GM12874 (cell line): ENCODE measurements around the gene MSH3.

Source experiments
- TF ChIP-seq, protein P1 (sequence below): IDR thresholded peaks from 2 replicates; pipeline ENCODE4 v1.5.1; 2011; ENCODE audit warnings: low read depth, mild to moderate bottlenecking, control low read depth, low read length, moderate library complexity; ENCODE audit not compliant: insufficient read depth

Gene MSH3

DNA sequence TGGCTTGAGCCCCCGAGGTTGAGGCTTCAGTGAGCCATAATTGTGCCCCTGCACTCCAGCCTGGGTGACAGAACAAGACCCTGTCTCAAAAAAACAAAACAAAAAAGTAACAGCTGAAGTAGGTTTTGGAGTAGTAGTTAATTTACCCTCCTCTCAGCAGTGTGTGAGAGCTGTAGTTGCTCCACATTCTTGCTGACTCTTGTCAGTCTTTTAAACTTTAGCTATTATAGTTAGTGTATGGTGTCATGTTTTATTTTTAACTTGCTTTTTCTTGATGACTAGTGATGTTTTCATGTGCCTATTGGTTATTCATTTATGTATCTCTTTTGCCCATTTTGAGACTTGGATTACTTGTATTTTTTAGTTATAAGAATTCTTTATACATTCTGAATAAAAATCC, 53.2 kb downstream of the MSH3 start:
- TF ChIP-seq, protein P1, sequence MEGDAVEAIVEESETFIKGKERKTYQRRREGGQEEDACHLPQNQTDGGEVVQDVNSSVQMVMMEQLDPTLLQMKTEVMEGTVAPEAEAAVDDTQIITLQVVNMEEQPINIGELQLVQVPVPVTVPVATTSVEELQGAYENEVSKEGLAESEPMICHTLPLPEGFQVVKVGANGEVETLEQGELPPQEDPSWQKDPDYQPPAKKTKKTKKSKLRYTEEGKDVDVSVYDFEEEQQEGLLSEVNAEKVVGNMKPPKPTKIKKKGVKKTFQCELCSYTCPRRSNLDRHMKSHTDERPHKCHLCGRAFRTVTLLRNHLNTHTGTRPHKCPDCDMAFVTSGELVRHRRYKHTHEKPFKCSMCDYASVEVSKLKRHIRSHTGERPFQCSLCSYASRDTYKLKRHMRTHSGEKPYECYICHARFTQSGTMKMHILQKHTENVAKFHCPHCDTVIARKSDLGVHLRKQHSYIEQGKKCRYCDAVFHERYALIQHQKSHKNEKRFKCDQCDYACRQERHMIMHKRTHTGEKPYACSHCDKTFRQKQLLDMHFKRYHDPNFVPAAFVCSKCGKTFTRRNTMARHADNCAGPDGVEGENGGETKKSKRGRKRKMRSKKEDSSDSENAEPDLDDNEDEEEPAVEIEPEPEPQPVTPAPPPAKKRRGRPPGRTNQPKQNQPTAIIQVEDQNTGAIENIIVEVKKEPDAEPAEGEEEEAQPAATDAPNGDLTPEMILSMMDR, result no peak

DNA sequence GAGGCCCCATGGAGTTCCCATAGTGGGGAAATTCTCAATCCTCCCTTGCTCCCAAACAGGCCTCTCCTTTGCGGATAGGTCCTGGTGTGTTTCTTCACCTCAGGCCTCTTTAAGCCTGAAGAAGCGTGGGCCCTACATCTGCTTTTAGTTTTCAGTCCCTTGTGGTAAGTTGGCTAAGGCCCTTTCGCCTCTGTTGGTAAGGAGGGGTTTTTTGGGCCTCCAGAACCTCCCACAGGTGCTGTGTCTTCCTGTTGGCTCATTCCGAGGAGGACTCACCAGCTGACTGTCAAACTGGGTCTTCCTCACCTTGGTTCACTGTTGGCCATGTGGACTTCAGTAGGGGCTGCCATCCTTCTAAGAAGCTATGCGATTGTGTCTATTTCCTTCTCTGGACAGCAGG, 56.8 kb downstream of the MSH3 start:
- TF ChIP-seq, protein P1, result no peak

DNA sequence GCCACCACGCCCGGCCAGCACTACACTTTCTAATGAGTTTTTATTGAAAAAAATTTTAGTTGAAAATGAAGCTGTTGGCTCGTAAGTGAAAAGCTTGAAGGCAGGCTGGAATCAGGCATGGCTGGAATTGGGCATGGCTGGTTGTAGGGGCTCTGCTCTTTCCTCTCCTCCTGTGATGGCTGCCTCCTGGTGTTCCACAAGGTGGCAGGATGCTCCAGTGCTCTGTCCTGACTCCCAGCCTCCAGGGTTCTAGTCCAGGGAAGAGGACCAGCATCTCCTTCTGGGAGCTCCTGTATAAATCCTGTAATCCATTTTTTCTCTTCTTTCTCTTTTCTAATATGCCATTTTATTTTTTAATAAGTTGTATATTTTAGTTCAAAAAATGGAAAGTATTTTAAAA, 57.5 kb downstream of the MSH3 start:
- TF ChIP-seq, protein P1, result peak; percentile 41; the same call in 1 of the 2 replicates

DNA sequence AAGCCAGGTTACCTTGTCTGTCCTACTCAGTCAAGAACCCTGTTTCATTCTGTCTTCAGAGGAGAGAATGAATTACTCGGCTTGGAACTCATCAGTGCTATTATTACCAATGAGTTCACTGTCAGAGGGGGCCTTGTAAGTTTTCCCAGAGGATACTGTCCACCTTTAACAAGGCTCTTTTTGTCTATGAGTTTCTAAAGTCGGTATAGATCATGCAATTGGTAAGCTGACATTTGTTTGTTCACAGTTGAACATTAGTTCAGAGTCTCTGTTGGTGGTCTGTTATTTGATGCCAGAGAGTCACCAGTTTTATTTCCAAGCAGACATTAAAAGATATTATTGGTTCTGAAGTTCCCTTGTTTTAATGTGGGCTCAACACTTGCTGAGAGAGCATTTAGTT, 58.5 kb downstream of the MSH3 start:
- TF ChIP-seq, protein P1, result no peak

DNA sequence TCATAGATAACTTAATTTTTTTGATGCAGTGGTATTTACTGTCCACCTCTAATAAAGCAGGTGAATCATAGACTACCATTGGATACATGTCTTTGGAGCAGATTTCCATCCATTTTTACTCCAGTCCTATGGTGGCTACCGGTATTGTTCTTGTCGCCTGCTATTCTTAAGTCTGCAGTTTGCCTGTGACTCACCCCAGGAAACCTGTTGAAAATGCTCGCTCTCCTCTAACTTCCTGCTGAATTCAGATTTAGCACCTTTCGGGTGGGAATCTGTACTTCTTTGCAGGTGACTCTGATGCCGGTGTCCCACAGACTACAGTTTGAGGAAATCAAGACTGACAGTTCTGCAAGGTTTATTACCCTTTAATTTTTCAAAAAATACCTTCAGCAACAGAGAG, 59.2 kb downstream of the MSH3 start:
- TF ChIP-seq, protein P1, result no peak

DNA sequence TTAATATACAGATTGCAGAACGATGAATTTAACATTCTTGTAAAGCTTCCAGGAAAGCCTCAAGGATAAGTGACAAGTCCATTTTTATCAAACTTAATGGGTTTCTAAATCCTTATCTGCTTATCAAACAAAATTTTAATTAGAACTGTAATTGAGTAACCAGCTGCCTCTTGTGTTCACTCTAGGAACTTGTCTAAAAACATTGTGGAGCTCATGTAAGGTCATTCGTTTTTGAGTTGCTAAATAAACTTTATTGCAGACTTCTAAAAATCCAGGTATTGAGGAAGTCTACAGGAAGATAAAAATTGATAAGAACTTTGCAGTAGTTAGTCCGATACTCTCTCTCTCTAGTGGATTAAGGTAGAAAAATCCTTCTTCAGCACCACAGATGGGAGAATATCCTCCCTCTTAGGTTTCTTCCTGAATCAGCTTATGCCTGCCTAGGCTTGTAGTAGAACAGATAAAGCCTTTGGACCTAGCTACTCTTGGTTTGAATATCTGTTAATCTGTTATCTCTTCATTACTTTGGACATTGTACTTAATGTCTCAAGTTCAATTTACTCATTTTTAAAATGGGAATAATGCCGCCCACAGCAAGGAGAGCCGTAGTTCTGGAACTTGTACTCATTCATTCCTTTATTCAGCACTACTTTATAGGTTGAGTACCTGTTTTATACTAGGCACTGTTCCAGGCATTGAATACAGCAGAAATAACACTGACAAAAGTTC, 60.3 kb downstream of the MSH3 start:
- TF ChIP-seq, protein P1, result no peak

DNA sequence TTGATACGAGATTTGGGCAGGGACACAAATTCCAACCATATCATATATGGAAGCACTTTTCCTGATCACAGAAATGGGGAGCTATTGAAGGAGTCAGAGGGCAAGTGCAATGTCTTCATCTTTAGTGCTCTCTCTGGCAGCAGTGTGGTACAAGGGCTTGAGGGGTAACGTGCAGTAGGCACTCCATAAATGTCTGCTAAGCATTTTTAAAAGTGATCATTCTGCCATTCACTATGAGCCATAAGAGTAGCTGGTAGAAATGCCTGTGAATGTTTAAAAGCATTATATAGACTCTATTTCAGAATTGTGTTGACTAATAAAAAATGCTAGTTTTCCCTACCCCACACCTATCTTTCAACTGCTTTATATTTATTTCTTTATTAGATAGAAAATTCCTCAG, 61.4 kb downstream of the MSH3 start:
- TF ChIP-seq, protein P1, result no peak
